HEK293T (cell line): Measurements from ENCODE around the gene SLC6A7.

ENCODE experiments used
- CTCF ChIA-PET: fragments of 350-600 bp; formaldehyde crosslinking; extraction: SDS; loops from one replicate; lab custom pipeline; 2021; ENCODE audit warnings: antibody characterized with exemption, inconsistent platforms; lab: Yijun Ruan, JAX
- POLR2A ChIA-PET: fragments of 350-600 bp; formaldehyde crosslinking; extraction: SDS; loops from one replicate; lab custom pipeline; 2020; ENCODE audit warnings: antibody characterized with exemption, inconsistent platforms; lab: Yijun Ruan, JAX
- DNase-seq: peaks from one replicate; pipeline ENCODE4 v3.0.0; 2012; ENCODE audit warnings: mixed read lengths; ENCODE audit errors: extremely low spot score
- ARNT ChIP-seq: fragments of 450-650 bp; IDR thresholded peaks from 2 replicates; pipeline ENCODE4 v1.6.1; 2017; ENCODE audit warnings: mild to moderate bottlenecking
- BHLHE40 ChIP-seq: fragments of 450-650 bp; IDR thresholded peaks from 2 replicates; pipeline ENCODE4 v1.6.1; 2016; ENCODE audit warnings: mild to moderate bottlenecking, moderate library complexity, borderline replicate concordance
- CTBP1 ChIP-seq: fragments of 450-650 bp; IDR thresholded peaks from 2 replicates; pipeline ENCODE4 v1.6.1; 2016; ENCODE audit warnings: borderline replicate concordance
- ELF4 ChIP-seq: fragments of 450-650 bp; IDR thresholded peaks from 2 replicates; pipeline ENCODE4 v1.6.1; 2017; ENCODE audit warnings: antibody characterized with exemption
- FOXA1 ChIP-seq: fragments of 450-650 bp; IDR thresholded peaks from 2 replicates; pipeline ENCODE4 v1.6.1; 2016; ENCODE audit warnings: mild to moderate bottlenecking
- FOXK2 ChIP-seq: fragments of 450-650 bp; IDR thresholded peaks from 2 replicates; pipeline ENCODE4 v1.6.1; 2016; ENCODE audit warnings: mild to moderate bottlenecking
- FOXM1 ChIP-seq: fragments of 450-650 bp; IDR thresholded peaks from 2 replicates; pipeline ENCODE4 v1.6.1; 2017; ENCODE audit warnings: mild to moderate bottlenecking, borderline replicate concordance
- HDGF ChIP-seq: fragments of 450-650 bp; IDR thresholded peaks from 2 replicates; pipeline ENCODE4 v1.6.1; 2017; ENCODE audit warnings: antibody characterized with exemption, borderline replicate concordance
- L3MBTL2 ChIP-seq: fragments of 450-650 bp; conservative IDR thresholded peaks from 2 replicates; pipeline ENCODE4 v1.6.1; 2016; ENCODE audit warnings: mild to moderate bottlenecking
- LEF1 ChIP-seq: fragments of 450-650 bp; IDR thresholded peaks from 2 replicates; pipeline ENCODE4 v1.6.1; 2017; ENCODE audit warnings: mild to moderate bottlenecking, borderline replicate concordance
- NFRKB ChIP-seq: fragments of 450-650 bp; IDR thresholded peaks from 2 replicates; pipeline ENCODE4 v1.6.1; 2016; ENCODE audit warnings: mild to moderate bottlenecking, moderate library complexity
- PKNOX1 ChIP-seq: fragments of 450-650 bp; IDR thresholded peaks from 2 replicates; pipeline ENCODE4 v1.6.1; 2016
- SP1 ChIP-seq: fragments of 450-650 bp; IDR thresholded peaks from 2 replicates; pipeline ENCODE4 v1.6.1; 2017
- SUZ12 ChIP-seq: fragments of 450-650 bp; IDR thresholded peaks from 2 replicates; pipeline ENCODE4 v1.6.1; 2016; ENCODE audit warnings: mild to moderate bottlenecking
- TARDBP ChIP-seq: fragments of 450-650 bp; IDR thresholded peaks from 2 replicates; pipeline ENCODE4 v1.6.1; 2016
- ZNF384 ChIP-seq: fragments of 450-650 bp; IDR thresholded peaks from 2 replicates; pipeline ENCODE4 v1.6.1; 2016

Gene SLC6A7

DNA sequence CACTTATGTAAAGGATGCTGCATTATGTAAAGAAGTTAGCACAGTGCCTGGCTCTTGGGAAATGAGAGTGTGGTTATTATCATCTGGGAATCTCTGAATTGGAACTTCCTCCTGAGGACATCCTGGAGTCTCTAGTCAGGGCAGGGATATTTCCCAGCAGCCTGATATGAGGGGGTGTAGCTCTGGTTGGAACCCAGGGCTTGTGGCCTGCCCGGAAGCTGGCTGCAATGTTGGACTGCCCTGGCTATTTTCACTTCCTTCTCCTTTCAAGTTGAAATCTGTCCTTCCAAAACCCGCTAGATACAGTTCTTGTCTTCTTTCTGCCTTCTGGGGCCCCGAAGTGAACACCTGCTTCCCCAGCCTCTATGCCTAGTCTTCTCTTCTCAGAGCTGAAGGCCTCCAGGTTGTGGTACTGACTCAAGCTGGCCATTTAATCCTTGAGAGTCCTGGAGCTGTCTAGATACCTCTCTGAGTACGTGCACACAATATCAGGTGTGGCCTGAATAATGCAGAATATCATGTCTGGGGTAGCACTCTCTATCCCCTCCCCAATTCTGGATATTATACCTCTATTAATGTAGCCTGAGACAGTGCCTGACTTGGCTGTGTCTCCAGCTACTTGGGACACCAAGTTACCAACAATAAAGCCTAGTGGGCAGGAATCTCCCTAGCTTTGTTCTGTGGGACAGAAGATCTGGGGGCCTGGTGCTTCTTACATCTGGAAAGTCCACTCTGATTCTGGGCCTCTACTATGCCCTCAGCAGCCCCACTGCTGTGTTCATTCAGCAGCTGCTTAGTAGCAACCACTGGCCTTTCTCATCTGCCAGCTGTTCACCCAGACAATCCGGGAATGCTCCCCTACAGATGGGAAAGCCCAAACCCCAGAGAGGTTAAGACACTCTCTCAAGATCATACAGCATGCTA, 45.0 kb downstream of the SLC6A7 start:
- CTCF ChIA-PET = interaction anchor here (0.5 to 1.3 kb wide), 3 partner anchors 12 to 73 kb away, joined by 3 read pairs; no protein-coding TSS in a partner anchor
- TF ChIP-seq SUZ12 (no peak), ARNT (no peak), LEF1 (no peak), HDGF (no peak), ZNF384 (no peak), TARDBP (no peak), NFRKB (no peak), SP1 (no peak), CTBP1 (no peak), BHLHE40 (no peak)
- POLR2A ChIA-PET = no interaction called here
- no peak for DNase-seq

GRCh38 chr5:150235500-150235854, 45.6 kb downstream of the SLC6A7 start:
- CTCF ChIA-PET = interaction anchor here (1.3 kb wide), 1 partner anchor 73 kb away, joined by 3 read pairs; no protein-coding TSS in a partner anchor
- DNase-seq = no peak
- TF ChIP-seq NFRKB (no peak), ARNT (no peak), SP1 (no peak)
- POLR2A ChIA-PET = no interaction called here

GRCh38 chr5:150236313-150236712, 46.5 kb downstream of the SLC6A7 start:
- TF ChIP-seq PKNOX1 (no peak), L3MBTL2 (no peak), HDGF (no peak), TARDBP (no peak), LEF1 (no peak), SUZ12 (no peak), ARNT (no peak), ZNF384 (no peak), FOXM1 (no peak), FOXK2 (no peak), ELF4 (no peak), CTBP1 (no peak), SP1 (no peak), FOXA1 (no peak), BHLHE40 (no peak), NFRKB (no peak)
- DNase-seq = no peak
- POLR2A ChIA-PET = no interaction called here
- CTCF ChIA-PET = no interaction called here

- DNase-seq = no peak
- ChIA-PET POLR2A (interaction anchor here (1.1 kb wide), 1 partner anchor 110 kb away, joined by 3 read pairs; no protein-coding TSS in a partner anchor), CTCF (no interaction called here)
- no peak for TF ChIP-seq L3MBTL2
- no peak for TF ChIP-seq ZNF384
- TF ChIP-seq CTBP1 = no peak
- no peak for TF ChIP-seq BHLHE40
- TF ChIP-seq FOXA1 = no peak
- TF ChIP-seq TARDBP = no peak
- no peak for TF ChIP-seq FOXK2
- no peak for TF ChIP-seq SUZ12
- TF ChIP-seq ELF4 = no peak
- no peak for TF ChIP-seq LEF1
- no peak for TF ChIP-seq SP1
These were observed 47.3 kb downstream of the SLC6A7 start for GRCh38 chr5:150236981-150237754.

DNA sequence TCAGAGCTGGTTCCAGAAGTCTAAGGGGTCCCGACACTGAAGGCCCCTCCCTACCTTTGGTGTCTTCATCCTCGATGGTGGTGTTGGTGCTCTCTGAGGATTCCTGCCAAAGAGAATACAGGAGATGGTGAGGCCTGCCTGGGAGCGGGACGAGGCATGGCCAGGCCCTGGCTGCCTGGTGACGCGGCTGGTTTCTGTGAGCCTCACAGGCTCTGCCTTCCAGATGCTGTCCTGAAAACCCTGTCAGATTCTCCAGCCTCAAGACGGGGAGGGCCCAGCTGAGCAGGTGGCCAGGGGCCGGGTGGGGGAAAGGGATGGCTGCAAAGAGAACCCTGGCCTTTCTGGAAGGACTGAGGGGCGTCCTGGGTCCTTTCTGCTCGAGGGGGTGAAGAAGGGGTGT, 48.8 kb downstream of the SLC6A7 start:
- CTCF ChIA-PET = no interaction called here
- no peak for DNase-seq
- POLR2A ChIA-PET = no interaction called here
- TF ChIP-seq FOXK2 (no peak), CTBP1 (no peak)

DNA sequence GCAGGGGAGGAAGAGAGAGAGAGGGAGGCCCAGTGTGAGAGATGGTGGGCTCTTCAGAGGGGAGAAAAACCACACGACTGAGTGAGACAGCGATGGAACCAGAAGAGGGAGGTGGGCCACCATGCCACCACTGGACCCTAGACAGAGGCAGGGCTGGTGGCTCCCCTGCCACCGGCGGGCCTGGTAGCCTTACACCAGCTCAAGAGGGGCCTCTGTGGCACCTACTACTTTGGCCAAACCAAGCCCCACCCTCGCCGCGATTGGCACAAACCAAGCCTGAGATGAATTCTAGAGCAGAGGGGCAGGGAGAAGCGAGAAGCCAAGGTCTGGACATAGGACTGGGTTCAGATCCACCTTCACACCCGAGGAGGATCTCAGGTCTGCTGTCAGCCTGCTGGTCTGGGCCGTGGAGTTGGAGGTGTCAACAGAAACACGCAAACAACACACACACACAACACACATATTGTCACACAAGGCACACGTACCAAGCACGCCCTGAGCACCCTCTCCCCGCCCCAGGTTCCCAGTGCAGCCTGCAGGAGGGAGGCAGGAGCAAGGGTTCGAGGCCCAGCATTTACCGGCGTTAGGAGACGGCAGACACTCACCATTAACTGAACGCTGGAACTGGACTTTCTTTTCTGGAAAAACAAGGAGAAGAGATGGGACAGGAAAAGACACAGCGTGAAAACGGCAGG, 49.4 kb downstream of the SLC6A7 start:
- POLR2A ChIA-PET = no interaction called here
- TF ChIP-seq ZNF384 (no peak), NFRKB (no peak), HDGF (no peak), PKNOX1 (no peak), TARDBP (no peak), BHLHE40 (no peak), SP1 (no peak), LEF1 (no peak), FOXM1 (no peak), ARNT (no peak), FOXK2 (no peak), SUZ12 (no peak), ELF4 (no peak), L3MBTL2 (no peak), FOXA1 (no peak), CTBP1 (no peak)
- DNase-seq = no peak
- CTCF ChIA-PET = no interaction called here
